ENCODE measurements around the gene KCNK4.

DNA sequence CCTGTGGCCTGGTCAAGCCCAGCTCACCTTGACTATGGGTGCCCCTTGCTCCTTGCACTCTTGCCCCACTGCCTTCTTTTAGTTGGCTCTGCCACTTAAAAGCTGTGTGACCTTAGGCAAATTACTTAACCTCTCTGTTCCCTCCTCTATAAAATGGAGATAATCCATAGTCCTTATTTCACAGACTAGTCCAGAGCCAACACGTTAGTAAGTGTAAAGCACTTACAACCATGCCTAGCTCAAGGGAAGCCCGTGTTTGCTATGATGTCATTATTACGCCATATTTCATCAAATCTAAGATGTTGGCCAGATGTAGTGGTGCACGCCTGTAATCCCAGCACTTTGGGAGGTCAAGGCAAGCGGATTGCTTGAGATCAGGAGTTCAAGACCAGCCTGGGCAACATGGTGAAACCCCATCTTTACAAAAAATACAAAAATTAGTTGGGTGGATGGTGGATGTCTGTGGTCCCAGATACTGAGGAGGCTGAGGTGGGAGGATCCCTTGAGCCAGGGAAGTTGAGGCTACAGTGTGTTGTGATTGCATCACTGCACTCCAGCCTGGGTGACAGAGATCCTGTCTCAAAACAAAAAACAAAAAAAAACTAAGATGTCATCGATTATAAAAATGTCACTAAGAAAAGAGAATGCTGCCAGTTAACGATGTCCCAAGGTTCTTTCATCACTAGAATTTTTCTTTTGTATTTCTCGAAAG, 46.6 kb downstream of the KCNK4 start:
- TF ChIP-seq, protein P1, sequence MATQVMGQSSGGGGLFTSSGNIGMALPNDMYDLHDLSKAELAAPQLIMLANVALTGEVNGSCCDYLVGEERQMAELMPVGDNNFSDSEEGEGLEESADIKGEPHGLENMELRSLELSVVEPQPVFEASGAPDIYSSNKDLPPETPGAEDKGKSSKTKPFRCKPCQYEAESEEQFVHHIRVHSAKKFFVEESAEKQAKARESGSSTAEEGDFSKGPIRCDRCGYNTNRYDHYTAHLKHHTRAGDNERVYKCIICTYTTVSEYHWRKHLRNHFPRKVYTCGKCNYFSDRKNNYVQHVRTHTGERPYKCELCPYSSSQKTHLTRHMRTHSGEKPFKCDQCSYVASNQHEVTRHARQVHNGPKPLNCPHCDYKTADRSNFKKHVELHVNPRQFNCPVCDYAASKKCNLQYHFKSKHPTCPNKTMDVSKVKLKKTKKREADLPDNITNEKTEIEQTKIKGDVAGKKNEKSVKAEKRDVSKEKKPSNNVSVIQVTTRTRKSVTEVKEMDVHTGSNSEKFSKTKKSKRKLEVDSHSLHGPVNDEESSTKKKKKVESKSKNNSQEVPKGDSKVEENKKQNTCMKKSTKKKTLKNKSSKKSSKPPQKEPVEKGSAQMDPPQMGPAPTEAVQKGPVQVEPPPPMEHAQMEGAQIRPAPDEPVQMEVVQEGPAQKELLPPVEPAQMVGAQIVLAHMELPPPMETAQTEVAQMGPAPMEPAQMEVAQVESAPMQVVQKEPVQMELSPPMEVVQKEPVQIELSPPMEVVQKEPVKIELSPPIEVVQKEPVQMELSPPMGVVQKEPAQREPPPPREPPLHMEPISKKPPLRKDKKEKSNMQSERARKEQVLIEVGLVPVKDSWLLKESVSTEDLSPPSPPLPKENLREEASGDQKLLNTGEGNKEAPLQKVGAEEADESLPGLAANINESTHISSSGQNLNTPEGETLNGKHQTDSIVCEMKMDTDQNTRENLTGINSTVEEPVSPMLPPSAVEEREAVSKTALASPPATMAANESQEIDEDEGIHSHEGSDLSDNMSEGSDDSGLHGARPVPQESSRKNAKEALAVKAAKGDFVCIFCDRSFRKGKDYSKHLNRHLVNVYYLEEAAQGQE (IDR thresholded peaks at IDR 0.05; ENCODE audit: low read depth): no peak
- TF ChIP-seq EP300 (IDR thresholded peaks at IDR 0.05; ENCODE audit: borderline replicate concordance) (no peak), USF1 (IDR thresholded peaks at IDR 0.05) (no peak)

Measured in Ishikawa (cell line).